Measurements from ENCODE around the gene KCNIP4.

Gene KCNIP4

GRCh38 chr4:21628916-21629610 lies 319.5 kb downstream of the KCNIP4 start:
- peaks cover 8% of the 10 kb centered on the region for H3K4me1 ChIP-seq (ENCODE audit: insufficient read depth, low read length)
- H3K9ac ChIP-seq (ENCODE audit: low read length) = no peak overlapping the region
- H3K9me3 ChIP-seq (ENCODE audit: low read length) = no peaks in the 10 kb centered on the region
- H3K4me3 ChIP-seq (ENCODE audit: low read depth in 1 of 2, low read length in 2 of 2) = no peak overlapping the region
- no peaks in the 10 kb centered on the region for H3K27me3 ChIP-seq (ENCODE audit: control insufficient read depth in 1 of 2, insufficient read depth in 2 of 2, low read length in 2 of 2)
- no peak overlapping the region for H3K27ac ChIP-seq (ENCODE audit: low read depth, low read length)
- H3K36me3 ChIP-seq (ENCODE audit: insufficient read depth, low read length) = no peaks in the 10 kb centered on the region

- H3K4me1 ChIP-seq (ENCODE audit: insufficient read depth, low read length) = peaks cover 8% of the 10 kb centered on the region
Observed at GRCh38 chr4:21628116-21628670, 320.4 kb downstream of the KCNIP4 start.

GRCh38 chr4:21625447-21625846 lies 323.1 kb downstream of the KCNIP4 start:
- H3K9ac ChIP-seq (ENCODE audit: low read length) = no peak overlapping the region
- no peak overlapping the region for H3K27ac ChIP-seq (ENCODE audit: low read depth, low read length)
- peaks cover 8% of the 10 kb centered on the region for H3K4me1 ChIP-seq (ENCODE audit: insufficient read depth, low read length)
- no peak overlapping the region for H3K4me3 ChIP-seq (ENCODE audit: low read depth in 1 of 2, low read length in 2 of 2)
- H3K9me3 ChIP-seq (ENCODE audit: low read length) = no peaks in the 10 kb centered on the region
- H3K27me3 ChIP-seq (ENCODE audit: control insufficient read depth in 1 of 2, insufficient read depth in 2 of 2, low read length in 2 of 2) = no peaks in the 10 kb centered on the region
- H3K36me3 ChIP-seq (ENCODE audit: insufficient read depth, low read length) = no peaks in the 10 kb centered on the region

More at GRCh38 chr4:21628116-21628670, 320.4 kb downstream of the KCNIP4 start:
- Histone ChIP-seq H3K27me3 (ENCODE audit: control insufficient read depth in 1 of 2, insufficient read depth in 2 of 2, low read length in 2 of 2) (no peaks in the 10 kb centered on the region), H3K4me3 (ENCODE audit: low read depth in 1 of 2, low read length in 2 of 2) (no peak overlapping the region), H3K36me3 (ENCODE audit: insufficient read depth, low read length) (no peaks in the 10 kb centered on the region), H3K27ac (ENCODE audit: low read depth, low read length) (no peak overlapping the region), H3K9ac (ENCODE audit: low read length) (no peak overlapping the region), H3K9me3 (ENCODE audit: low read length) (no peaks in the 10 kb centered on the region)

DNA sequence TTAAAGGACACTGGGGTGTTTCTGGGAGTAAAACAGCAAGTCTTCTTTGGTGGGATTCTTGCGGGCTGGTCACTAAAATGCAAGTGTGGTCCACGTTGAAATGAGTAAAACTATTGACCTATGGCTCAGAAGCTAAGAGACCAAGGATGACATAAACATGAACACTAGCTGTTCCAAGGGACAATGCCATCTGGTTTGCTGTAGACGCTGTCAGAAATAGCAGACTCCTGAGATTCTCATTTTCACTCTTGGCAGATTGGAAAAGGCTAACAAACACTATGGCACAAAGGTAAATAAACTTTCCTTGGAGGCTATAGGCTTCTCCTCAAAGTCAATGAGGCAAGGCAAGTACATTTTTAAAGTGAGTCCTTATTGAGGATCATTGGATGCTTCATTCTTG lies 343.6 kb downstream of the KCNIP4 start:
- Histone ChIP-seq H3K27ac (ENCODE audit: low read depth, low read length) (no peak overlapping the region), H3K27me3 (ENCODE audit: control insufficient read depth in 1 of 2, insufficient read depth in 2 of 2, low read length in 2 of 2) (no peaks in the 10 kb centered on the region), H3K9me3 (ENCODE audit: low read length) (no peaks in the 10 kb centered on the region), H3K4me1 (ENCODE audit: insufficient read depth, low read length) (no peaks in the 10 kb centered on the region), H3K4me3 (ENCODE audit: low read depth in 1 of 2, low read length in 2 of 2) (no peak overlapping the region), H3K36me3 (ENCODE audit: insufficient read depth, low read length) (no peaks in the 10 kb centered on the region), H3K9ac (ENCODE audit: low read length) (no peak overlapping the region)

DNA sequence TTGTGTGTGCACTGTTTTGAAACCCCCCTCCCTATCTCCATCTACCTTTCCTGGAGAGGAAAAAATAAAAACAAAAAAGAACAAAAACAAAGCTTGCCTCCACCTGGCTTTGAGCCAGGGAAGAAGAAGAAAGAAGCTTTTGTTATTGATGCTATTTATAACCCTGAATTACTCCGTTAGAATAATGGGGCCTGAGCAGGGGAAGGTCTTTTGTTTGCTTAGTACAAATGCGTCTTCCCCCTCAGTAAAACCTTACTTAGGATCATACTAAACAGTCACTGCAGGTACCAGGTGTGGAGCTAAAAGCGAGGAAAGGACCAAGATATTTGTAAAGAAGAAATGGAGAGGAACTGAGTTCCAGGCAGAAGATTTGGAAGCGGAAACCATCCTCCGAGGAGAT lies 352.1 kb downstream of the KCNIP4 start:
- Histone ChIP-seq H3K27me3 (ENCODE audit: control insufficient read depth in 1 of 2, insufficient read depth in 2 of 2, low read length in 2 of 2) (no peaks in the 10 kb centered on the region), H3K9me3 (ENCODE audit: low read length) (no peaks in the 10 kb centered on the region), H3K4me1 (ENCODE audit: insufficient read depth, low read length) (no peaks in the 10 kb centered on the region), H3K9ac (ENCODE audit: low read length) (no peak overlapping the region), H3K27ac (ENCODE audit: low read depth, low read length) (no peak overlapping the region), H3K4me3 (ENCODE audit: low read depth in 1 of 2, low read length in 2 of 2) (no peak overlapping the region), H3K36me3 (ENCODE audit: insufficient read depth, low read length) (no peaks in the 10 kb centered on the region)

- Histone ChIP-seq H3K36me3 (ENCODE audit: insufficient read depth, low read length) (no peaks in the 10 kb centered on the region), H3K4me1 (ENCODE audit: insufficient read depth, low read length) (no peaks in the 10 kb centered on the region), H3K9me3 (ENCODE audit: low read length) (no peaks in the 10 kb centered on the region), H3K27me3 (ENCODE audit: control insufficient read depth in 1 of 2, insufficient read depth in 2 of 2, low read length in 2 of 2) (no peaks in the 10 kb centered on the region), H3K4me3 (ENCODE audit: low read depth in 1 of 2, low read length in 2 of 2) (no peak overlapping the region), H3K27ac (ENCODE audit: low read depth, low read length) (no peak overlapping the region), H3K9ac (ENCODE audit: low read length) (no peak overlapping the region)
Observed at GRCh38 chr4:21593671-21594001, 354.9 kb downstream of the KCNIP4 start.

DNA sequence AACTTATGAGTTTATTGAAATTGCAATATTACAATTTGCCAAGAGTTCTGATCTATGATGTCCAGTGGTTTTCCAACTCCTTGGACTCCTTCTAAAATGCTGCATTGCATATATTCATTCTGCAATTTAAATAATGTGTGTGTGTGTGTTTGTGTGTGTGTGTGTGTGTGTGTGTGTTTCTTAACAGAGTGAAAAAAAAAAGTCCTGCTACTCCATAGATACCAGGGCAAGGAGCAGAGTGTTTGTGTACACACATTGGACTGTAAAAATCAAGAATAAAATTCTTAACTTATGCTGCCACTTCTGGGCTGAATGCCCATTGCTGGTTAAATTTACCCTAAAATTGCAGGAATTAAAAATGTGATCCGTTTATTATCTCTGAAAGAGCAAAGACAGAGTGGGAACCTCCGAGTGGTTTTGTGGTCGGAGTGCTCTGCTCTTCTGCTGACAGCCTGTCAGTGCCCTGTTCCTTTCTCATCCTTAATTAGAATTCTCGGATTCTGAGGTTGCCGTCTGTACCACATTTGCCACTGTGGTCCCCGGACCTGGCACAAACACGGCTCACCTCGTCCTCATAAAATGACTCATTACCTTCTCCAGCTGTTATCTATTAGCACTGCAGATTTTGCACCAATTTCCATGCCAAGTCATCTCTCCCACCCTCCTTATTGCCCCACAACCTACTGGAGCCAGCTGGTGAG lies 355.5 kb downstream of the KCNIP4 start:
- Histone ChIP-seq H3K9ac (ENCODE audit: low read length) (no peak overlapping the region), H3K4me3 (ENCODE audit: low read depth in 1 of 2, low read length in 2 of 2) (no peak overlapping the region), H3K9me3 (ENCODE audit: low read length) (no peaks in the 10 kb centered on the region), H3K27ac (ENCODE audit: low read depth, low read length) (no peak overlapping the region), H3K36me3 (ENCODE audit: insufficient read depth, low read length) (no peaks in the 10 kb centered on the region), H3K4me1 (ENCODE audit: insufficient read depth, low read length) (no peaks in the 10 kb centered on the region), H3K27me3 (ENCODE audit: control insufficient read depth in 1 of 2, insufficient read depth in 2 of 2, low read length in 2 of 2) (no peaks in the 10 kb centered on the region)

DNA sequence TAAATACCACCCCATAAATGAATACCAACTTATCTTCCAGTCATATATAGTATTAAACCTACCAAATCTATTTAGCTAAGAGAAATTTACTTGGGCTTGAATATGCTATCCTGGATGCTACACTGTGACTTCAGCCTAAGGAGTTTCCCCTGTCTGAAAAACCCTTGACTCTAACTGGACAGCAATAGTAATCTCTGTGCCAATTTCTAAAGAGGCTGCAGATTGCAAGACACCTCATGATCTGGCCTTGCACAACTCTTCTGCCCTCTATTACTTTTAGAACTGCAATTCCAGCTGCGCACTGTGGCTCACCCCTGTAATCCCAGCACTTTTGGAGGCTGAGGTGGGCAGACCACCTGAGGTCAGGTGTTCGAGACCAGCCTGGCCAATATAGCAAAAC lies 371.5 kb downstream of the KCNIP4 start:
- Histone ChIP-seq H3K36me3 (ENCODE audit: insufficient read depth, low read length) (no peaks in the 10 kb centered on the region), H3K4me1 (ENCODE audit: insufficient read depth, low read length) (no peaks in the 10 kb centered on the region), H3K27ac (ENCODE audit: low read depth, low read length) (no peak overlapping the region), H3K9me3 (ENCODE audit: low read length) (no peaks in the 10 kb centered on the region), H3K4me3 (ENCODE audit: low read depth in 1 of 2, low read length in 2 of 2) (no peak overlapping the region), H3K9ac (ENCODE audit: low read length) (no peak overlapping the region), H3K27me3 (ENCODE audit: control insufficient read depth in 1 of 2, insufficient read depth in 2 of 2, low read length in 2 of 2) (no peaks in the 10 kb centered on the region)

DNA sequence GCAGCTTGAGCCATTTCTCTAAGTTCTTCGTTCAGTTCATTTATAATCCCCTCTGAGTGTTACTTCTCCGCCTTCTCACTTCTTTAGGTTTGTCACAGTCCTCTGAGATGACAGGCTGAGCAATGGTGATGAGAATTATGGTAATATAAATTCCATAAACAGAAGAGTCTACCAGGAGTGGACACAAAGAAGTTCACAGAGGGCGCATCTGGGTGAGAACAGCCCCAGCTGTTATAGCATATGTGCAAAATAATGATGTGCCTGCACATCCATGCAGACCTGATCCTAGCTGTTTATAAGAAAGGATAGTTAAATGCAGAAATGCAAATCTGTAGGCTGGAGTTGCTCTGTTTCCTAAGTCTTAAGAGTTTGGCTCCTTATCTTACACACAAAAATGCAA lies 377.5 kb downstream of the KCNIP4 start:
- no peaks in the 10 kb centered on the region for H3K4me1 ChIP-seq (ENCODE audit: insufficient read depth, low read length)
- H3K9ac ChIP-seq (ENCODE audit: low read length) = no peak overlapping the region
- H3K4me3 ChIP-seq (ENCODE audit: low read depth in 1 of 2, low read length in 2 of 2) = no peak overlapping the region
- H3K9me3 ChIP-seq (ENCODE audit: low read length) = no peaks in the 10 kb centered on the region
- no peaks in the 10 kb centered on the region for H3K36me3 ChIP-seq (ENCODE audit: insufficient read depth, low read length)
- no peak overlapping the region for H3K27ac ChIP-seq (ENCODE audit: low read depth, low read length)
- H3K27me3 ChIP-seq (ENCODE audit: control insufficient read depth in 1 of 2, insufficient read depth in 2 of 2, low read length in 2 of 2) = no peaks in the 10 kb centered on the region

DNA sequence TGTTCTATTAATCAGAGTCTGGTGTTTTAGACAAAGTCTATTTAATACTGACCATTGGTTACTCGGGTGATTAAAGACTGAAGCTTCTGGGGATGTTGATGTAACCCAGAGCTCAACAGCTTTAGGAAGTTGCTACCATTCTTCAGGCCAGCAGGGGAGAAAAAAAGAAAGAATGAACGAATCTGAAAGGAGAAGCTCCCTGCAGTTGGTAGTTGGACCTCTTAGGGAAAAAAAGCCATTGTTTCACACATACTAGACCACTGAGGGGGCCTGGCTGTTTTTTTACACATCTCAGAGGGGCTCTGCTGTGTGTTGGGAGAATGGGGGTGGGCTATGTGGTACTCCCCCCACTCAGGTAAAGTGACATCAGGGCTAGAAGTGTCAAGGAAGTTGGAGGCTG lies 378.9 kb downstream of the KCNIP4 start:
- H3K27me3 ChIP-seq (ENCODE audit: control insufficient read depth in 1 of 2, insufficient read depth in 2 of 2, low read length in 2 of 2) = no peaks in the 10 kb centered on the region
- H3K4me1 ChIP-seq (ENCODE audit: insufficient read depth, low read length) = no peaks in the 10 kb centered on the region
- H3K27ac ChIP-seq (ENCODE audit: low read depth, low read length) = no peak overlapping the region
- no peak overlapping the region for H3K9ac ChIP-seq (ENCODE audit: low read length)
- H3K4me3 ChIP-seq (ENCODE audit: low read depth in 1 of 2, low read length in 2 of 2) = no peak overlapping the region
- H3K9me3 ChIP-seq (ENCODE audit: low read length) = no peaks in the 10 kb centered on the region
- H3K36me3 ChIP-seq (ENCODE audit: insufficient read depth, low read length) = no peaks in the 10 kb centered on the region

GRCh38 chr4:21555083-21555482 lies 393.5 kb downstream of the KCNIP4 start:
- H3K4me1 ChIP-seq (ENCODE audit: insufficient read depth, low read length) = peaks cover 8% of the 10 kb centered on the region
- no peak overlapping the region for H3K27ac ChIP-seq (ENCODE audit: low read depth, low read length)
- H3K9ac ChIP-seq (ENCODE audit: low read length) = no peak overlapping the region
- no peaks in the 10 kb centered on the region for H3K27me3 ChIP-seq (ENCODE audit: control insufficient read depth in 1 of 2, insufficient read depth in 2 of 2, low read length in 2 of 2)
- H3K4me3 ChIP-seq (ENCODE audit: low read depth in 1 of 2, low read length in 2 of 2) = no peak overlapping the region
- H3K9me3 ChIP-seq (ENCODE audit: low read length) = no peaks in the 10 kb centered on the region
- H3K36me3 ChIP-seq (ENCODE audit: insufficient read depth, low read length) = no peaks in the 10 kb centered on the region

DNA sequence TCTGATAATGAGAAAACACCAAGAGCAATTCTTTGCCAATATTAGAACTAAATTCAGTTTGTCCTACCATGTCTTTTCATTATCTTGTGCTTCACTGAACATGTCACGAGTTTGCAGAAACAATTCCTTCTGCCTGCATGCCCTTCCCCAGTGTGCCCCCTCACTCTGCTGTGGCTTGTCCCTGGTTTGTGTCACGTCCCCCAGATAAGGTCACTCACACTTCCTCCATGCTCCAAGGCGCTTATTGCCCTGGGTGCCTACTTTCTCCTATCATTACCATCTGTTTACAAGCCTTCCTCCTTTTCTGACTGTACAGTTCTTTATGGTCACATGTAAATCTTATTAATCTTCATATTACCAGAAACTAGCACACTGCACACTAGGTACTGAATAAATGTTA lies 394.1 kb downstream of the KCNIP4 start:
- Histone ChIP-seq H3K9ac (ENCODE audit: low read length) (no peak overlapping the region), H3K4me1 (ENCODE audit: insufficient read depth, low read length) (peaks cover 8% of the 10 kb centered on the region), H3K36me3 (ENCODE audit: insufficient read depth, low read length) (no peaks in the 10 kb centered on the region), H3K9me3 (ENCODE audit: low read length) (no peaks in the 10 kb centered on the region), H3K4me3 (ENCODE audit: low read depth in 1 of 2, low read length in 2 of 2) (no peak overlapping the region), H3K27ac (ENCODE audit: low read depth, low read length) (no peak overlapping the region), H3K27me3 (ENCODE audit: control insufficient read depth in 1 of 2, insufficient read depth in 2 of 2, low read length in 2 of 2) (no peaks in the 10 kb centered on the region)
